GM23338 (cell line): ENCODE measurements around the gene POLG2. TPM values are rescaled to one million over a fixed set of nuclear protein-coding genes. Genes with fewer than 3 reads are reported as not detected.

Source experiments
- ATAC-seq: fragments of 200-7000 bp; cut with Tn5 transposase; 3 replicates; pipeline ENCODE4 v1.9.1; 2020
- DNase-seq: peaks from one replicate; pipeline ENCODE4 v3.0.0-alpha.2; 2015; ENCODE audit warnings: low spot score
- H2AFZ ChIP-seq: fragments of 200-600 bp; sonication (generic); 2 replicates; pipeline ENCODE4 v1.8.0; 2016; ENCODE audit warnings: antibody characterized with exemption, mild to moderate bottlenecking, moderate library complexity
- H3F3A ChIP-seq: fragments of 200-600 bp; sonication (generic); replicated peaks from 2 replicates; pipeline ENCODE4 v1.8.0; 2017; ENCODE audit warnings: antibody characterized with exemption, mixed run types, low read depth
- H3K27ac ChIP-seq: fragments of 200-600 bp; sonication (generic); 2 replicates; pipeline ENCODE4 v1.6.1; 2016; ENCODE audit warnings: low read depth
- H3K27me3 ChIP-seq: fragments of 200-600 bp; sonication (generic); 2 replicates; pipeline ENCODE4 v1.8.0; 2016; ENCODE audit warnings: mild to moderate bottlenecking, mixed run types, moderate library complexity; ENCODE audit not compliant: insufficient read depth
- H3K36me3 ChIP-seq: fragments of 200-600 bp; sonication (generic); 2 replicates; pipeline ENCODE4 v1.8.0; 2016; ENCODE audit warnings: mild to moderate bottlenecking; ENCODE audit not compliant: insufficient read depth
- H3K4me1 ChIP-seq: fragments of 200-600 bp; sonication (generic); 2 replicates; pipeline ENCODE4 v1.8.0; 2016; ENCODE audit warnings: mild to moderate bottlenecking, moderate library complexity; ENCODE audit not compliant: insufficient read depth
- H3K4me2 ChIP-seq: fragments of 200-600 bp; sonication (generic); 2 replicates; pipeline ENCODE4 v1.7.1; 2017; ENCODE audit warnings: mixed run types
- H3K4me3 ChIP-seq: fragments of 200-600 bp; sonication (generic); 2 replicates; pipeline ENCODE4 v1.6.1; 2016; ENCODE audit warnings: mixed run types
- H3K79me2 ChIP-seq: fragments of 200-600 bp; sonication (generic); replicated peaks from 2 replicates; pipeline ENCODE4 v1.8.0; 2017; ENCODE audit warnings: mild to moderate bottlenecking; ENCODE audit not compliant: insufficient read depth
- H3K9me2 ChIP-seq: fragments of 200-600 bp; sonication (generic); 2 replicates; pipeline ENCODE4 v1.8.0; 2017; ENCODE audit not compliant: insufficient read depth
- H4K20me1 ChIP-seq: fragments of 200-600 bp; sonication (generic); replicated peaks from 2 replicates; pipeline ENCODE4 v1.8.0; 2017; ENCODE audit warnings: mild to moderate bottlenecking; ENCODE audit not compliant: insufficient read depth
- H3K27ac Mint-ChIP-seq: 2 replicates; pipeline ENCODE4 v1.8.0; 2020; ENCODE audit warnings: inconsistent platforms, mild to moderate bottlenecking, moderate library complexity, mixed read lengths
- H3K27me3 Mint-ChIP-seq: 3 replicates; pipeline ENCODE4 v1.8.0; 2022; ENCODE audit warnings: low read depth, mild to moderate bottlenecking, moderate library complexity, mixed read lengths, inconsistent platforms; ENCODE audit not compliant: insufficient read depth, poor library complexity
- H3K36me3 Mint-ChIP-seq: 3 replicates; pipeline ENCODE4 v1.8.0; 2021; ENCODE audit warnings: low read depth, mild to moderate bottlenecking, inconsistent platforms, moderate library complexity, mixed read lengths
- H3K4me1 Mint-ChIP-seq: 3 replicates; pipeline ENCODE4 v1.8.0; 2020; ENCODE audit warnings: mild to moderate bottlenecking, inconsistent platforms, mixed read lengths
- H3K4me3 Mint-ChIP-seq: 3 replicates; pipeline ENCODE4 v1.8.0; 2021; ENCODE audit warnings: moderate library complexity, mild to moderate bottlenecking, inconsistent platforms, mixed read lengths
- H3K9me3 Mint-ChIP-seq: 3 replicates; pipeline ENCODE4 v1.8.0; 2020; ENCODE audit warnings: moderate library complexity, mild to moderate bottlenecking, inconsistent platforms, mixed read lengths
- CREB1 ChIP-seq: fragments of 250-450 bp; sonication (Bioruptor Pico); IDR thresholded peaks from 2 replicates; pipeline ENCODE4 v1.5.0; 2020; ENCODE audit warnings: low read depth, mild to moderate bottlenecking, moderate library complexity
- JUNB ChIP-seq: IDR thresholded peaks from one replicate; pipeline ENCODE4 v1.6.1; 2016; ENCODE audit warnings: antibody characterized with exemption; ENCODE audit not compliant: unreplicated experiment
- POLR2AphosphoS5 ChIP-seq: IDR thresholded peaks from 2 replicates; pipeline ENCODE4 v1.6.1; 2016; ENCODE audit warnings: antibody characterized with exemption, low read depth
- STAT1 ChIP-seq: IDR thresholded peaks from one replicate; pipeline ENCODE4 v1.6.1; 2016; ENCODE audit warnings: antibody characterized with exemption; ENCODE audit not compliant: unreplicated experiment
- ZNF114 ChIP-seq: fragments of 250-450 bp; sonication (Bioruptor Pico); IDR thresholded peaks from 2 replicates; pipeline ENCODE4 v1.5.0; 2020; ENCODE audit warnings: mild to moderate bottlenecking, moderate library complexity
- ZNF331 ChIP-seq: fragments of 250-450 bp; sonication (Bioruptor Pico); IDR thresholded peaks from 2 replicates; pipeline ENCODE4 v1.5.0; 2020; ENCODE audit warnings: low read depth, mild to moderate bottlenecking, moderate library complexity
- ZNF462 ChIP-seq: fragments of 250-450 bp; sonication (Bioruptor Pico); IDR thresholded peaks from 2 replicates; pipeline ENCODE4 v1.5.0; 2020; ENCODE audit warnings: mild to moderate bottlenecking, moderate library complexity
- polyA plus RNA-seq: library from polyadenylated mRNA; unstranded; fragments of >200 nt; fragmentation: Nextera tagmentation; extraction: Ambion mirVana; gene quantifications from 2 replicates; pipeline ENCODE4 v1.2.1, GENCODE V29; 2016
- total RNA-seq: library from RNA; depleted of rRNA; stranded (reverse); fragments of >200 nt; shearing (Covaris generic); gene quantifications from 2 replicates; pipeline ENCODE4 v1.2.3, GENCODE V29; 2014

The POLG2 gene
- total and polyA plus RNA-seq, 2 experiments from 2014 or later, result 20.2 to 28.0 TPM

GRCh38 chr17:64535357-64535756, 38.5 kb upstream of the POLG2 start:
- peaks cover 9% of the 10 kb centered on the region for H3K27me3 Mint-ChIP-seq
- no peak overlapping the region for H3K4me3 Mint-ChIP-seq
- no peak overlapping the region for H3K27ac Mint-ChIP-seq

More at GRCh38 chr17:64535357-64535756, 38.5 kb upstream of the POLG2 start:
- no peaks in the 10 kb centered on the region for H3F3A ChIP-seq
- ATAC-seq (no peak), DNase-seq (no peak)
- no peak overlapping the region for H3K4me2 ChIP-seq
- no peak overlapping the region for H3K4me3 ChIP-seq
- H3K4me1 ChIP-seq, result no peaks in the 10 kb centered on the region
- H3K27ac ChIP-seq, result no peak overlapping the region
- no peaks in the 10 kb centered on the region for H3K27me3 ChIP-seq
- no peaks in the 10 kb centered on the region for H3K79me2 ChIP-seq
- H4K20me1 ChIP-seq, result peaks cover 19% of the 10 kb centered on the region
- no peak overlapping the region for H2AFZ ChIP-seq
- peaks cover 63% of the 10 kb centered on the region for H3K36me3 ChIP-seq
- H3K9me2 ChIP-seq, result no peaks in the 10 kb centered on the region
- Mint-ChIP-seq H3K36me3 (peaks cover 85% of the 10 kb centered on the region), H3K4me1 (no peaks in the 10 kb centered on the region), H3K9me3 (no peaks in the 10 kb centered on the region; the same call in 2 of the 3 replicates)
- no peak for TF ChIP-seq ZNF331 (CRISPR knock-in tag)
- TF ChIP-seq ZNF462, result no peak
- no peak for TF ChIP-seq STAT1
- TF ChIP-seq ZNF114 (CRISPR knock-in tag), result no peak
- no peak for TF ChIP-seq POLR2AphosphoS5
- TF ChIP-seq JUNB, result no peak
- TF ChIP-seq CREB1 (CRISPR knock-in tag), result no peak
